GM12878 (cell line): ENCODE results near the gene CD38. TPM values are rescaled to one million over a fixed set of nuclear protein-coding genes. Genes with fewer than 3 reads are reported as not detected.

ENCODE experiments used
- ATAC-seq: fragments of 200-7000 bp; cut with Tn5 transposase; 3 replicates; pipeline ENCODE4 v1.9.1; 2020; ENCODE audit warnings: mild to moderate bottlenecking, moderate library complexity
- BruUV-seq: library from RNA; stranded (reverse); fragments of 400-500 nt; replicated peaks from 2 replicates; lab custom pipeline; 2021; lab: Mats Ljungman, UMichigan
- CTCF ChIA-PET: fragments of 300-600 bp; sonication (Branson Sonifier 250); formaldehyde crosslinking; extraction: SDS; loops from one replicate; lab custom pipeline; 2021; ENCODE audit warnings: inconsistent platforms; lab: Yijun Ruan, JAX
- POLR2A ChIA-PET: fragments of 350-600 bp; formaldehyde crosslinking; extraction: SDS; loops from one replicate; lab custom pipeline; 2021; ENCODE audit warnings: inconsistent platforms; lab: Charles Lee
- RAD21 ChIA-PET: fragments of 300-600 bp; sonication (Branson Sonifier 250); formaldehyde crosslinking; loops from one replicate; lab custom pipeline; 2023; ENCODE audit warnings: antibody characterized with exemption; ENCODE audit not compliant: unreplicated experiment; lab: Charles Lee
- SMC1A ChIA-PET: fragments of 300-600 bp; sonication (Branson Sonifier 250); formaldehyde crosslinking; loops from one replicate; lab custom pipeline; 2023; ENCODE audit not compliant: unreplicated experiment, uncharacterized antibody; lab: Charles Lee
- DNase-seq: peaks from one replicate; pipeline ENCODE4 v3.0.0-alpha.2; 2011; ENCODE audit warnings: low read depth, low spot score
- FAIRE-seq: peaks from 3 replicates; lab custom pipeline; 2011; peaks lifted over from hg19 to GRCh38; lab: Jason Lieb, UNC
- H2AFZ ChIP-seq: 2 replicates; pipeline ENCODE4 v1.6.0; 2011; ENCODE audit warnings: low read depth, low read length, control low read depth; ENCODE audit not compliant: control insufficient read depth
- H3K27ac ChIP-seq: 2 replicates; pipeline ENCODE4 v1.5.1; 2011; ENCODE audit warnings: control low read depth; ENCODE audit not compliant: control insufficient read depth, insufficient read depth
- H3K27me3 ChIP-seq, 2 experiments: replicated peaks in 1 of 2; 2 replicates each; pipeline versions ENCODE4 v1.6.0 to v1.6.1; 2011; ENCODE audit warnings: low read length in 1 of 2; ENCODE audit not compliant: control insufficient read depth in 2 of 2, insufficient read depth in 2 of 2
- H3K36me3 ChIP-seq, 2 experiments: 2 replicates each; pipeline ENCODE4 v1.5.1; 2011; ENCODE audit warnings: low read length in 1 of 2; ENCODE audit not compliant: control insufficient read depth in 2 of 2, insufficient read depth in 2 of 2
- H3K4me1 ChIP-seq: 2 replicates; pipeline ENCODE4 v1.6.1; 2011; ENCODE audit warnings: mild to moderate bottlenecking, low read length, moderate library complexity, mixed read lengths; ENCODE audit not compliant: control insufficient read depth, insufficient read depth
- H3K4me2 ChIP-seq: 2 replicates; pipeline ENCODE4 v1.6.0; 2011; ENCODE audit warnings: control low read depth; ENCODE audit not compliant: control insufficient read depth, insufficient read depth
- H3K4me3 ChIP-seq: fragments of 200-600 bp; sonication (generic); 2 replicates; pipeline ENCODE4 v1.5.1; 2016
- H3K79me2 ChIP-seq: 2 replicates; pipeline ENCODE4 v1.6.0; 2011; ENCODE audit warnings: low read length; ENCODE audit not compliant: control insufficient read depth, insufficient read depth
- H3K9ac ChIP-seq: 2 replicates; pipeline ENCODE4 v1.8.0; 2011; ENCODE audit warnings: low read length, control low read depth, mixed read lengths; ENCODE audit not compliant: control insufficient read depth, insufficient read depth
- H3K9me3 ChIP-seq: replicated peaks from 3 replicates; pipeline ENCODE4 v1.5.1; 2011; ENCODE audit warnings: mild to moderate bottlenecking, low read length; ENCODE audit not compliant: control insufficient read depth, insufficient read depth
- H4K20me1 ChIP-seq: 2 replicates; pipeline ENCODE4 v1.6.0; 2011; ENCODE audit not compliant: control insufficient read depth, insufficient read depth
- GATAD2B ChIP-seq: fragments of 450-650 bp; conservative IDR thresholded peaks from 2 replicates; pipeline ENCODE4 v1.6.1; 2017; ENCODE audit warnings: low read depth, mild to moderate bottlenecking, moderate library complexity
- NFYA ChIP-seq: IDR thresholded peaks from 2 replicates; pipeline ENCODE4 v1.6.1; 2011; ENCODE audit warnings: low read depth, mild to moderate bottlenecking, low read length, improper control_type of control experiment, borderline replicate concordance
- SUZ12 ChIP-seq: fragments of 200-600 bp; sonication (generic); IDR thresholded peaks from one replicate; pipeline ENCODE4 v1.6.1; 2018; ENCODE audit warnings: antibody characterized with exemption, mild to moderate bottlenecking; ENCODE audit not compliant: unreplicated experiment
- ZZZ3 ChIP-seq: IDR thresholded peaks from 2 replicates; pipeline ENCODE4 v1.6.1; 2011; ENCODE audit warnings: low read depth; ENCODE audit not compliant: control insufficient read depth, insufficient read length
- WGBS: methylation state at CpG from one replicate; pipeline ENCODE4 v1.1.6; 2016; ENCODE audit warnings: low lambda C conversion rate; ENCODE audit not compliant: insufficient replicate concordance, insufficient coverage; ENCODE audit errors: missing lambda C conversion rate; 5-methylcytosine and 5-hydroxymethylcytosine counted together
- in situ Hi-C: fragments of 300-500 bp; cut with MboI; formaldehyde crosslinking; loops from 9 replicates; pipeline ENCODE4 v1.14.3; 2018; ENCODE audit warnings: mixed read lengths
- intact Hi-C: fragments of 100-400 bp; cut with micrococcal nuclease; formaldehyde crosslinking; loops from one replicate; pipeline ENCODE4 v1.14.2; 2022; ENCODE audit not compliant: unreplicated experiment
- polyA plus RNA-seq, 11 experiments: library from polyadenylated mRNA; depleted of rRNA in 4 of 11; unstranded in 6 of 11; stranded (reverse) in 5 of 11; fragments of >200 nt; fragmentation: Nextera tagmentation in 4 of 11; fragmentation: Illumina TruSeq in 1 of 11; extraction: Ambion mirVana in 4 of 11; extraction: Trizol in 1 of 11; gene quantifications; 1 replicate in 1 of 11; 2 replicates in 10 of 11; pipeline versions ENCODE4 v1.2.1 to v1.2.3, GENCODE V29; 2011 to 2016; ENCODE audit warnings: inconsistent platforms in 2 of 11, missing spikeins in 2 of 11, low read depth in 1 of 11
- total RNA-seq, 4 experiments: library from RNA; depleted of rRNA in 3 of 4; stranded (reverse); fragments of >200 nt in 3 of 4; fragmentation: Illumina TruSeq in 1 of 4; extraction: Trizol in 1 of 4; gene quantifications; 2 replicates each; pipeline versions ENCODE4 v1.2.1 to v1.2.3, GENCODE V29; 2013 to 2021
- TF ChIP-seq, protein P1 (sequence below): IDR thresholded peaks from 2 replicates; pipeline ENCODE4 v1.6.1; 2012; ENCODE audit warnings: low read depth, low read length, improper control_type of control experiment
- TF ChIP-seq, protein P2 (sequence below): IDR thresholded peaks from 2 replicates; pipeline ENCODE4 v1.6.1; 2012; ENCODE audit warnings: low read length, inconsistent platforms
- TF ChIP-seq, protein P3 (sequence below): fragments of 450-650 bp; IDR thresholded peaks from 2 replicates; pipeline ENCODE4 v1.6.1; 2018; ENCODE audit warnings: mild to moderate bottlenecking, low read depth, moderate library complexity; ENCODE audit not compliant: partially characterized antibody

CD38 gene
- total and polyA plus RNA-seq, 10 of the 15 experiments (the other 5 are each of a cell fraction or from before 2014, with no cell fraction given): 3.5 to 39.8 (median 12.7) TPM

DNA sequence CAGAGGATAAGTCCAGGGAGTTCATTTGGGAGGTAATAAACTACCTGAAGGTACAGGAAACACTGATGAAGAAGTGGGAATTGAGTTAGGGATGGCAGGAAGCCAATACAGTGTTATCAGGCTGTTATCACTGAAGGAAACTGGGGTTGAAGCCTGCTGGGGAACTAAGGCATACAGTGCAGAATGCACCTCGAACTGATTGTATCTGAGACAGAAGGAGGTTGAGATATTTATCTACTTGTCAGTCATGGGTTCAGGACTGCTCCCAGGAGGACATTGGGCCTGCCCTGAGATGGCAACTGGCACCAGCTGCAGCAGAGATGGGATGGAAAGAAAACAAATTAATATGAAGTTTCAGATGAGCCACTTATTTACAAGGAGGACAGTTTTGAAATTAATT is 35.5 kb upstream of the CD38 start (continued):
- TF ChIP-seq, protein P1, sequence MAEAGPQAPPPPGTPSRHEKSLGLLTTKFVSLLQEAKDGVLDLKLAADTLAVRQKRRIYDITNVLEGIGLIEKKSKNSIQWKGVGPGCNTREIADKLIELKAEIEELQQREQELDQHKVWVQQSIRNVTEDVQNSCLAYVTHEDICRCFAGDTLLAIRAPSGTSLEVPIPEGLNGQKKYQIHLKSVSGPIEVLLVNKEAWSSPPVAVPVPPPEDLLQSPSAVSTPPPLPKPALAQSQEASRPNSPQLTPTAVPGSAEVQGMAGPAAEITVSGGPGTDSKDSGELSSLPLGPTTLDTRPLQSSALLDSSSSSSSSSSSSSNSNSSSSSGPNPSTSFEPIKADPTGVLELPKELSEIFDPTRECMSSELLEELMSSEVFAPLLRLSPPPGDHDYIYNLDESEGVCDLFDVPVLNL: no peak

DNA sequence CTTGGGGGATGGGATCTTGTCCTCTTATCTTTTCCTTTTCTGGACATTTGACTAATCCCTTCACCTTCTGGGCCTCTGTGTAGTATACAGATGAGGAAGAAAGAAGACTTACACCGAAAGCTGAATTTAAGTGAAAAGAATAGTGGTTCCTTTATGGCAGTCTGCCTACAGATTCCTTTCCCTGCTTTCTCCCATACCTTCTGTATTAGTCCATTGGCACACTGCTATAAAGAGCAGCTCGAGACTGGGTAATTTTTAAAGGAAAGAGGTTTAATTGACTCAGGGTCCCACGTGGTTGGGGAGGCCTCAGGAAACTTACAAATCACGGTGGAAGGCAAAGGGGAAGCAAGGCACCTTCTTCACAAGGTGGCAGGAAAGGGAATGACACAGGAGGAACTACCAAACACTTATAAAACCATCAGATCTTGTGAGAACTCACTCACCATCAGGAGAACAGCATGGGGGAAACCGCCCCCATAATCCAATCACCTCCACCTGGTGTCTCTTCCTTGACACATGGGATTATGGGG is 34.0 kb upstream of the CD38 start:
- no peaks in the 10 kb centered on the region for H3K36me3 ChIP-seq
- intact Hi-C loops (no loop called here), in situ Hi-C loops (no loop called here)
- H3K27me3 ChIP-seq: no peaks in the 10 kb centered on the region
- no TSS peak for BruUV-seq
- H4K20me1 ChIP-seq: no peaks in the 10 kb centered on the region
- H3K4me1 ChIP-seq: no peaks in the 10 kb centered on the region
- 3% methylated on average over 4 of the region's 5 CpGs for WGBS
- H3K79me2 ChIP-seq: no peaks in the 10 kb centered on the region
- ChIA-PET CTCF (interaction anchor here (1.0 to 1.4 kb wide), 2 partner anchors 12 kb away, joined by 3 to 4 read pairs; no protein-coding TSS in a partner anchor), POLR2A (no interaction called here), RAD21 (no interaction called here), SMC1A (interaction anchor here (1.3 to 2.0 kb wide), 3 partner anchors 12 to 139 kb away, joined by 5 to 7 read pairs (median 6); no protein-coding TSS in a partner anchor)
- H3K4me2 ChIP-seq: no peak overlapping the region
- no peak for DNase-seq
- no peak for TF ChIP-seq NFYA
- TF ChIP-seq, protein P2, sequence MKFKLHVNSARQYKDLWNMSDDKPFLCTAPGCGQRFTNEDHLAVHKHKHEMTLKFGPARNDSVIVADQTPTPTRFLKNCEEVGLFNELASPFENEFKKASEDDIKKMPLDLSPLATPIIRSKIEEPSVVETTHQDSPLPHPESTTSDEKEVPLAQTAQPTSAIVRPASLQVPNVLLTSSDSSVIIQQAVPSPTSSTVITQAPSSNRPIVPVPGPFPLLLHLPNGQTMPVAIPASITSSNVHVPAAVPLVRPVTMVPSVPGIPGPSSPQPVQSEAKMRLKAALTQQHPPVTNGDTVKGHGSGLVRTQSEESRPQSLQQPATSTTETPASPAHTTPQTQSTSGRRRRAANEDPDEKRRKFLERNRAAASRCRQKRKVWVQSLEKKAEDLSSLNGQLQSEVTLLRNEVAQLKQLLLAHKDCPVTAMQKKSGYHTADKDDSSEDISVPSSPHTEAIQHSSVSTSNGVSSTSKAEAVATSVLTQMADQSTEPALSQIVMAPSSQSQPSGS: no peak
- TF ChIP-seq, protein P3, sequence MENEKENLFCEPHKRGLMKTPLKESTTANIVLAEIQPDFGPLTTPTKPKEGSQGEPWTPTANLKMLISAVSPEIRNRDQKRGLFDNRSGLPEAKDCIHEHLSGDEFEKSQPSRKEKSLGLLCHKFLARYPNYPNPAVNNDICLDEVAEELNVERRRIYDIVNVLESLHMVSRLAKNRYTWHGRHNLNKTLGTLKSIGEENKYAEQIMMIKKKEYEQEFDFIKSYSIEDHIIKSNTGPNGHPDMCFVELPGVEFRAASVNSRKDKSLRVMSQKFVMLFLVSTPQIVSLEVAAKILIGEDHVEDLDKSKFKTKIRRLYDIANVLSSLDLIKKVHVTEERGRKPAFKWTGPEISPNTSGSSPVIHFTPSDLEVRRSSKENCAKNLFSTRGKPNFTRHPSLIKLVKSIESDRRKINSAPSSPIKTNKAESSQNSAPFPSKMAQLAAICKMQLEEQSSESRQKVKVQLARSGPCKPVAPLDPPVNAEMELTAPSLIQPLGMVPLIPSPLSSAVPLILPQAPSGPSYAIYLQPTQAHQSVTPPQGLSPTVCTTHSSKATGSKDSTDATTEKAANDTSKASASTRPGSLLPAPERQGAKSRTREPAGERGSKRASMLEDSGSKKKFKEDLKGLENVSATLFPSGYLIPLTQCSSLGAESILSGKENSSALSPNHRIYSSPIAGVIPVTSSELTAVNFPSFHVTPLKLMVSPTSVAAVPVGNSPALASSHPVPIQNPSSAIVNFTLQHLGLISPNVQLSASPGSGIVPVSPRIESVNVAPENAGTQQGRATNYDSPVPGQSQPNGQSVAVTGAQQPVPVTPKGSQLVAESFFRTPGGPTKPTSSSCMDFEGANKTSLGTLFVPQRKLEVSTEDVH: no peak
- no peak for TF ChIP-seq ZZZ3
- no peak for TF ChIP-seq SUZ12
- no peak for TF ChIP-seq GATAD2B
- H3K9ac ChIP-seq: no peak overlapping the region
- no peak for ATAC-seq
- no peak overlapping the region for H2AFZ ChIP-seq
- FAIRE-seq: no peak
- H3K27ac ChIP-seq: no peak overlapping the region
- no peaks in the 10 kb centered on the region; the same call in 1 of the 3 replicates for H3K9me3 ChIP-seq
- no peak overlapping the region for H3K4me3 ChIP-seq
